CD4-positive, CD25-positive, alpha-beta regulatory T cell (primary cell): ENCODE data around the gene TMEM260. TPM values are rescaled to one million over a fixed set of nuclear protein-coding genes. Genes with fewer than 3 reads are reported as not detected.

Source experiments
- ATAC-seq, 2 donors: fragments of 150-1000 bp; cut with Tn5 transposase; one replicate each; pipeline ENCODE4 v1.10.0; 2021; ENCODE audit warnings: low read depth in 2 of 2, moderate number of reproducible peaks in 2 of 2, moderate library complexity in 1 of 2
- DNase-seq, 3 donors: peaks; one replicate each; pipeline versions ENCODE4 v3.0.0 to v3.0.0-alpha.2; 2012 to 2022; ENCODE audit warnings: mixed read lengths in 1 of 3
- H3K27ac ChIP-seq: one replicate; pipeline ENCODE4 v1.7.0; 2013; ENCODE audit warnings: mild to moderate bottlenecking, low read length; ENCODE audit not compliant: insufficient read depth, poor library complexity, severe bottlenecking
- H3K27me3 ChIP-seq: one replicate; pipeline ENCODE4 v1.7.0; 2013; ENCODE audit warnings: low read length; ENCODE audit not compliant: control insufficient read depth, insufficient read depth
- H3K36me3 ChIP-seq: one replicate; pipeline ENCODE4 v1.7.0; 2013; ENCODE audit warnings: mild to moderate bottlenecking, low read length, moderate library complexity; ENCODE audit not compliant: control insufficient read depth, insufficient read depth
- H3K4me1 ChIP-seq: 2 replicates; pipeline ENCODE4 v1.7.0; 2013; ENCODE audit warnings: mild to moderate bottlenecking, low read length; ENCODE audit not compliant: insufficient read depth, control insufficient read depth, poor library complexity, severe bottlenecking
- H3K4me3 ChIP-seq: one replicate; pipeline ENCODE4 v1.7.0; 2013; ENCODE audit warnings: low read depth, mild to moderate bottlenecking, low read length, moderate library complexity
- H3K9me3 ChIP-seq, 2 experiments: 1 replicate in 1 of 2; 2 replicates in 1 of 2; pipeline ENCODE4 v1.7.0; 2013; ENCODE audit warnings: low read length in 2 of 2, mild to moderate bottlenecking in 1 of 2, moderate library complexity in 1 of 2; ENCODE audit not compliant: control insufficient read depth in 2 of 2
- H3K27ac Mint-ChIP-seq, 3 donors: one replicate each; pipeline ENCODE4 v1.8.0; 2020 to 2022; ENCODE audit warnings: mild to moderate bottlenecking in 3 of 3, mixed read lengths in 3 of 3, moderate library complexity in 2 of 3
- H3K27me3 Mint-ChIP-seq: one replicate; pipeline ENCODE4 v1.8.0; 2022; ENCODE audit warnings: mild to moderate bottlenecking, mixed read lengths
- H3K36me3 Mint-ChIP-seq: one replicate; pipeline ENCODE4 v1.8.0; 2020; ENCODE audit warnings: mixed read lengths
- H3K4me1 Mint-ChIP-seq, 4 donors: one replicate each; pipeline ENCODE4 v1.8.0; 2020 to 2022; ENCODE audit warnings: mixed read lengths in 4 of 4, mild to moderate bottlenecking in 1 of 4
- H3K4me3 Mint-ChIP-seq, 4 donors: one replicate each; pipeline ENCODE4 v1.8.0; 2020 to 2022; ENCODE audit warnings: mild to moderate bottlenecking in 4 of 4, mixed read lengths in 4 of 4, moderate library complexity in 3 of 4
- H3K9me3 Mint-ChIP-seq, 7 donors: one replicate each; pipeline ENCODE4 v1.8.0; 2020 to 2022; ENCODE audit warnings: mixed read lengths in 7 of 7, mild to moderate bottlenecking in 3 of 7, moderate library complexity in 2 of 7
- polyA plus RNA-seq, 4 donors: library from polyadenylated mRNA; unstranded; fragments of 300-500 nt; fragmentation: Illumina TruSeq; gene quantifications; one replicate each; pipeline ENCODE4 v1.2.3, GENCODE V29; 2021
- total RNA-seq: library from RNA; stranded (reverse); gene quantifications from one replicate; pipeline ENCODE4 v1.2.3, GENCODE V29; 2022

Gene TMEM260
- total and polyA plus RNA-seq, 5 donors from 2014 or later, result 10.3 to 29.0 (median 11.6) TPM

DNA sequence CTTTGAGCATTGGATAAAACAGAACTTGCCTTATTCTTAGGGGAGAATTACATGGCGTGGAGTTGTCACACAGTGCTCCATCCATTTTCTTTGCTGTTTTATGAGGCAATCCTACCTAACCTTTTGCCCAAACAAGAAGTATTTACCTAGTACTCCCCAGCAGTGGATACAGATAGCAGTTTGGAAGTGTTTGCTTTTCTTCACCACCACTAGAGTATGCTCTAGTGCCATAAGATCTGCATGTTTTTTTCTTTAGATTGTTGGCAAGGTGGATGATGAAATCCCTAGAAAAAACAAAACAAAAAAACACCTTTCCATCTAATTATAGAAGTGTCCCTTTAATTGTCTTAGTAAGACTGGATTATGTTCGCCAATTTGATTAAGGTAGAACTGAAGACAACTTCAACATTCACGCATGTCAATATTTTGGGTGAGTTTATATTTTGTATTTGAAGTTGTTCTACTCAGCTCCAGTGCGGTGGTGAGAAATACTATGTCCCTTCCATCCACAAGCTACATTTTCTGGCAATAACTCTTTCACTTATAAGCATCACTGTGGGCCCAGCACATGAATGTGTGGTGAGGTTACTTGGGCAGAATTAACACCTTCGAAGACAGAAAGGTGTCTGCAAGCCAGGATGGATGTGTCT lies 23.6 kb upstream of the TMEM260 start:
- Histone ChIP-seq H3K4me1 (no peaks in the 10 kb centered on the region), H3K27ac (no peak overlapping the region), H3K36me3 (no peaks in the 10 kb centered on the region), H3K9me3 (no peaks in the 10 kb centered on the region), H3K27me3 (peaks cover 9% of the 10 kb centered on the region), H3K4me3 (no peak overlapping the region)
- Mint-ChIP-seq H3K4me3 (no peak overlapping the region), H3K36me3 (no peaks in the 10 kb centered on the region), H3K4me1 (no peaks in the 10 kb centered on the region), H3K27me3 (peaks cover 20% of the 10 kb centered on the region), H3K9me3 (no peaks in the 10 kb centered on the region), H3K27ac (no peak overlapping the region)
- ATAC-seq, result no peak
- DNase-seq, result peak in 1 of 3 donors; percentile 26

DNA sequence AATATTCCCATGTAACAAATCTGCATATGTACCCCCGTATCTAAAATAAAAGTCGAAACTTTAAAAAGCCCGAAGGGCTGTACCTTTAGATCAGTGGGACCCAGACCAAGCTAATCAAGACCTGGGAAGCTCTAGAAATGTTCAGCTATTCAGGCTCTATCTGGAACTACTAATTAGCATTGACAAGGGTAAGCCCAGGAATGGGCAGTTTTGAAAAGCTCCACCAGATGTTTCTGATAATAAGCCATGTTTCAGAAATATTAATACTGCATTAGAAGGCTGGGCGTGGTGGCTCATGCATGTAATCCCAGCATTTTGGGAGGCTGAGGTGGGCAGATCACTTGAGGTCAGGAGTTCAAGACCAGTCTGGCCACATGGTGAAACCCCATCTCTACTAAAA lies 20.4 kb upstream of the TMEM260 start:
- no peak overlapping the region for H3K4me3 Mint-ChIP-seq
- peaks cover 0 to 2% of the 10 kb centered on the region in 2 experiments for H3K9me3 ChIP-seq
- no peaks in the 10 kb centered on the region for H3K4me1 ChIP-seq
- H3K27me3 ChIP-seq, result peaks cover 6% of the 10 kb centered on the region
- H3K9me3 Mint-ChIP-seq, result peaks cover 0 to 10% (median 3%) of the 10 kb centered on the region in 7 donors
- no peak overlapping the region for H3K27ac Mint-ChIP-seq
- no peaks in the 10 kb centered on the region for H3K36me3 Mint-ChIP-seq
- ATAC-seq, result no peak
- peaks cover 26% of the 10 kb centered on the region for H3K27me3 Mint-ChIP-seq
- DNase-seq, result no peak
- H3K36me3 ChIP-seq, result no peaks in the 10 kb centered on the region
- no peaks in the 10 kb centered on the region for H3K4me1 Mint-ChIP-seq
- H3K4me3 ChIP-seq, result no peak overlapping the region
- H3K27ac ChIP-seq, result no peak overlapping the region

DNA sequence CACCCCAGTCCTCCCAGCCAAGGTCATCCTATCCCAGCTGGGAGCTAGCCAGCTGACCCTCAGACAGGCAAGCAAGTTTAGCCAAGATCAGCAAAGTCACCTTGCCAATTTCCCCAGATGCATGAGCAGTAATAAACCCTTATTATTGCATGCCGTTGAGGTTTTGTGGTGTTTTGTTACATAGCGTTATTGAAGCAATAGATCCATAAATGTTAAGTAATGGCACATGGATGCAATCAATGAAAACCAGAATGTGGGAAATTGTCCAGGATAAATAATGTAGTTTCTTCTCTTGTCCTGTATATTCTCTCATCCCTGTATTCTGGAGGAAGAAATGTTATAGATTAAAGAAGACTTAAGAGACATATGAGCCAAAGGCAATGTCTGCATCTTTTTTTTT lies 18.0 kb upstream of the TMEM260 start:
- H3K4me1 ChIP-seq, result no peaks in the 10 kb centered on the region
- H3K9me3 Mint-ChIP-seq, result peaks cover 0 to 12% (median 3%) of the 10 kb centered on the region in 7 donors
- ATAC-seq (no peak), DNase-seq (no peak)
- H3K27me3 ChIP-seq, result peaks cover 9% of the 10 kb centered on the region
- H3K9me3 ChIP-seq, result peaks cover 0 to 2% of the 10 kb centered on the region in 2 experiments
- no peak overlapping the region for H3K27ac ChIP-seq
- no peaks in the 10 kb centered on the region for H3K36me3 Mint-ChIP-seq
- H3K27ac Mint-ChIP-seq, result no peak overlapping the region
- H3K4me1 Mint-ChIP-seq, result no peaks in the 10 kb centered on the region
- no peak overlapping the region for H3K4me3 Mint-ChIP-seq
- peaks cover 31% of the 10 kb centered on the region for H3K27me3 Mint-ChIP-seq
- no peaks in the 10 kb centered on the region for H3K36me3 ChIP-seq
- H3K4me3 ChIP-seq, result no peak overlapping the region

DNA sequence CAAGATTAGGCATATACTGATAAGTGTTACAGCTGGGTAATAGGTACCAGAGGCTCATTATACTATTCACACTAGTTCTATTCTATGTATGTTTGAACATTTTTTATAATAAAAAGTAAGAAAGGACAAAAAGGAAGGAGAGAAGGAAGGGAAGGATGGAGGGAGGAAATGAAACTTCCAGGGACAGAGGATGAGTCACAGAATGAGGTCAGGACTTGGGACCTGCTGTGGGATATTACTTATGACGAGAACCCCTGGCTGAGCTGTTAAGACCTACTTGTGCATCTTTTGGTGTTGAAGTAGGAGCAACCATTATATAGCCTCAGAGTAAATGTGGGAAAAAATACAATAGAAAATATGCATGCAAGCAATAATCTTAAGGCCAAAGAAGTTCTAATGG lies 16.7 kb upstream of the TMEM260 start:
- no peak overlapping the region for H3K27ac Mint-ChIP-seq
- Histone ChIP-seq H3K9me3 (peaks cover 0 to 2% of the 10 kb centered on the region in 2 experiments), H3K27ac (no peak overlapping the region), H3K4me1 (no peaks in the 10 kb centered on the region), H3K4me3 (no peak overlapping the region), H3K27me3 (peaks cover 16% of the 10 kb centered on the region), H3K36me3 (no peaks in the 10 kb centered on the region)
- DNase-seq (no peak), ATAC-seq (no peak)
- H3K36me3 Mint-ChIP-seq, result no peaks in the 10 kb centered on the region
- peaks cover 25% of the 10 kb centered on the region for H3K27me3 Mint-ChIP-seq
- no peaks in the 10 kb centered on the region for H3K4me1 Mint-ChIP-seq
- H3K9me3 Mint-ChIP-seq, result peaks cover 2 to 12% (median 5%) of the 10 kb centered on the region in 7 donors
- H3K4me3 Mint-ChIP-seq, result peak overlapping the region in 1 of 4 donors; percentile 17

DNA sequence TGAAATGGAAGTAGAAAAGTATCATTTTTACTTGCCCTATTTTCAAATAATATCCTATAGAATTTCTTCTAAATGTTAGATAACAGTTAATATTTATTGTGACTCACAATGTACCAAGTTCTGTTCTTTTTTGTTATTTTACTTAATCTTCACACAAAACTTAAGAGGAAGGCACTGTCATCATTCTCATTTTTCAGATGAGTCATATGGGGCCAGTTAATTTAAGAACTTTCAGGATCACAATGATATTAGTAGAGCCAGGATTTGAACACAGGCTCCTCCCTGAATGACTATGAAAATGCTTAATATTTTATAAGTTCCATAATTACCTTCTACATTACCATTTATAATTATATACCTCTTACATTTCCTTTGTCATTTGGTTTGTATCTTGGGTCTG lies 10.4 kb upstream of the TMEM260 start:
- no peaks in the 10 kb centered on the region for H3K4me1 Mint-ChIP-seq
- Histone ChIP-seq H3K36me3 (no peaks in the 10 kb centered on the region), H3K9me3 (no peaks in the 10 kb centered on the region), H3K4me1 (no peaks in the 10 kb centered on the region), H3K4me3 (no peak overlapping the region), H3K27me3 (peaks cover 21% of the 10 kb centered on the region), H3K27ac (no peak overlapping the region)
- DNase-seq (no peak), ATAC-seq (no peak)
- H3K9me3 Mint-ChIP-seq, result peaks cover 0 to 5% (median 2%) of the 10 kb centered on the region in 7 donors
- H3K27me3 Mint-ChIP-seq, result peaks cover 27% of the 10 kb centered on the region
- H3K36me3 Mint-ChIP-seq, result no peaks in the 10 kb centered on the region
- H3K27ac Mint-ChIP-seq, result no peak overlapping the region
- no peak overlapping the region for H3K4me3 Mint-ChIP-seq

DNA sequence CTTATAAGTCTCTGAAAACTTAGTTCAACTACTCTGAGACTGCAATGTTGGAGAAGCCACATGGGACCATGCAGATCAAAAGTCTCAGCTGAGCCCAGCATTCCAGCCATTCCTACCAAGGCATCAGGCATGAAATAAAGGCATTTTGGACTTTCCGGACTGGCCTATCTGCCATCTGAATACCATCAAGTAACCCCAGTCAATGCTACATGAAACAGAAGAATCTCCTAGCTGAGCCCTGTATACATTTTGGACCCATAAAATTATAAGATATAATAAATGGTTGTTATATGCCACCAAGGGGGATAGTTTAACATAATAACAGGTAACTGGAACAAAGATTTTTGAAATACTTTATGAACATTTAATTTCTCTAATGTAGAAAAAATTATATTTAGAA lies 9.3 kb upstream of the TMEM260 start:
- Mint-ChIP-seq H3K4me3 (no peak overlapping the region), H3K27ac (no peak overlapping the region), H3K4me1 (no peaks in the 10 kb centered on the region), H3K9me3 (peaks cover 0 to 5% (median 0%) of the 10 kb centered on the region in 7 donors), H3K27me3 (peaks cover 31% of the 10 kb centered on the region), H3K36me3 (no peaks in the 10 kb centered on the region)
- H3K27ac ChIP-seq, result no peak overlapping the region
- ATAC-seq, result no peak
- no peak overlapping the region for H3K4me3 ChIP-seq
- no peak for DNase-seq
- peaks cover 22% of the 10 kb centered on the region for H3K27me3 ChIP-seq
- no peaks in the 10 kb centered on the region for H3K9me3 ChIP-seq
- no peaks in the 10 kb centered on the region for H3K36me3 ChIP-seq
- H3K4me1 ChIP-seq, result no peaks in the 10 kb centered on the region

DNA sequence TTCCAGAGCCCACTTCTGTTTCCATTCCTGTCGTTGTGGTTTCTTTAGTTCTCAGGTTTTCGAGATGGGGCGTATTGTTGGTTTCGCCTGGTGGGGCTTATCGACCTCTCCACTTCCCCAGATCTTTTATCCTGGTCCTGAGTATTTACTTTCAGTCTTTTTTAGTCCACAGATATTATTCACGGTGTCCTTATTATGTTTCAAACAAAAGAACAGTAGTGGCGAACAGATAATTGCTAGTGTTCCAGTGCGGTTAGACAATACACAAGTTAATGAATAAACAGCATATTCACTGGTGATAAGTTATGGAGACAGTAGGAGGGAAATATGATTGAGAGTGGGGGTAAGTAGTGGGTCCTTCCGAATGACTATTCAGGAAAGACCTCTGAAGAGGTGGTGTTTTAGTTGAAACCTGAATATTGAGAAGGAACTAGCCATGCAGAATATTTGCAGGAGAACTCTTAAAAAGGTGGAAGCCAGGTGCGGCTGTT lies 668 bp downstream of the TMEM260 start:
- Histone ChIP-seq H3K4me1 (peaks cover 33% of the 10 kb centered on the region), H3K27ac (peak overlapping the region; percentile 82), H3K27me3 (peaks cover 5% of the 10 kb centered on the region), H3K4me3 (peak overlapping the region; percentile 95), H3K36me3 (peaks cover under 1% of the 10 kb centered on the region), H3K9me3 (no peaks in the 10 kb centered on the region)
- Mint-ChIP-seq H3K27ac (peak overlapping the region; percentile 91 to 97 (median 96)), H3K36me3 (no peaks in the 10 kb centered on the region), H3K4me3 (peak overlapping the region in 3 of 4 donors; percentile 92 to 99 (median 96)), H3K9me3 (no peaks in the 10 kb centered on the region), H3K4me1 (peaks cover 38 to 54% (median 43%) of the 10 kb centered on the region in 4 donors), H3K27me3 (no peaks in the 10 kb centered on the region)
- DNase-seq, result peak in 1 of 3 donors; percentile 51
- no peak for ATAC-seq
